Dedifferentiated amniotic fluid mesenchymal stem cell (primary cell): ENCODE data around the gene ENTPD7.
"Not testable (repeated sequence)": the region's sequence is repeated elsewhere in the genome, so short reads cannot be mapped to it uniquely, and the experiment has no call there.

Source experiments
- DNase-seq: peaks from one replicate; pipeline ENCODE4 v3.0.0-alpha.2; 2016; ENCODE audit errors: extremely low spot score

Gene ENTPD7

DNA sequence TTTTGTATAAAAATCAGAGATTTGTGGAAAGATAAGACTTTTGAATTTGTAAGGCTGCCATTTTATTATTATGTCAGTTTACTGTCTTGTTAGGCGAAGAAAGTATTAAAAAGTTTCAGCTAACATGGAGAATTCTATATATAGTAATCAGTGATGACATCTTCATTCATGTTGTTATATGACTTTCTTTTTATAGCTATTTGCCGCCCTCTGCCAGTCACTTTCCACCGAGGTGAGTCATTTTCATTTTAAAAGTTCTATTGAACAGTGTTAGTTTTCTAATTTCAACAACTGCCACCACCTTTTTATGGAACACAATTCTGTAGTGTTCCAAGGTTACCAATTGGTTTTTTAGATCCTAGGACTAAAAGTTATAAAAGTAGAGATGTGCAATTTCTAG is 84.5 kb downstream of the ENTPD7 start:
- no peak for DNase-seq

DNA sequence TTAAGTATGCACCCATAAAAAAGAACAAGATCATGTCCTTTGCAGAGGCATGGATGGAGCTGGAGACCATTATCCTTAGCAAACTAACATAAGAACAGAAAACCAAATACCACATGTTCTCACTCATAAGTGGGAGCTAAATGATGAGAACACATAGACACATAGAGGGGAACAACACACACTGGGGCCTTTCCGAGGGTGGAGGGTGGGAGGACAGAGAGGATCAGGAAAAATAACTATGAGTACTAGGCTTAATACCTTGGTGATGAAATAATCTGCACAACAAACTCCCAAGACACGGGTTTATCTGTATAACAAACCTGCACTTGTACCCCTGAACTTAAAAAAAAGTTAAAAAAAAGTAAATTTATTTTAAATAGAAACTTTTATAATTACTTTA is 86.9 kb downstream of the ENTPD7 start:
- DNase-seq = not testable (repeated sequence)

DNA sequence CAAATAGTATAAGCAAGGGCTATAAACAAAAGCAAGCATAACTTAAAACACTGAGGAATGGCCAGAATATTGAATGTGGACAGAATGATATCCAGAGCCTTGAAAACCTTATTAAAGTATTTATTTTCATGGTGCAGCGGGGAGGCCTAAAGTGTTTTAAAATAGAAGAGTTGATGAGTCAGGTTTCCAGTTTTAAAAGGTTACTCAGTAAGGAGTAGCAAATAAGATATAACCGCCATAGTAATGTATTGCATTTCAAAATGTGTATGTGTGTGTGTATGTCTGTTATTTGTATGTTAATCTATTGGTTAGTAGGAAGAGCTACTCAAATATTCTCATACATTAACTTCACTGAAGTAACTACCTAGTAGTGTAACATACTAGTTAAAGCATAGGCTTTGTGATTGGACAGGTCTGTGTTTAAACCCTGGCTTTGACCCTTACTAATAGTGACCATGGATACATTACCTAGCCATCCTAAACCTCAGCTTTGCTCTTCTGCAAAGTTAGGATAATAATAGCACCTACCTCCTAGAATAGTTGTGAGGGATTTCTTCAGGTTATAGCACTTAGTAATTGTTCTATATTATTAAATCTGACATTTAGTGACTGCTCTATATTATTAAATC is 89.6 kb downstream of the ENTPD7 start:
- no peak for DNase-seq

DNA sequence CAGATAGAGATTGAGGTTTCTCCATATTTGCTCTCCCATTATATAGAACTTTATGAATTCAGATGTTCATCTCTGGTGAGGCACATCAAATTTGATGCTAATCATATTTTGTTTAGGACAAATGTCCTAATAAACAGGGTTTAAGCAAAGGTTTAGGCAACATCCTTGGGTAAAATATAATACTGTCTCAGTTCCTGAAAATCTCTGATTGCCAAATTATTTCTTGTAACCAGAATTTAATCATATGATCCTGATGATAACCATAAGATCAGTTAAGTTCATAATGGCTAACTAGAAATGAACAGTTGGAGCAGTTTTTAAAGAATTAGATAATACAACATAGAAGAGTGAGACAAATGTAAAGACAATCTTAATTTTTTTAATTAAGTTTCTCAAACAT is 91.3 kb downstream of the ENTPD7 start:
- no peak for DNase-seq

DNA sequence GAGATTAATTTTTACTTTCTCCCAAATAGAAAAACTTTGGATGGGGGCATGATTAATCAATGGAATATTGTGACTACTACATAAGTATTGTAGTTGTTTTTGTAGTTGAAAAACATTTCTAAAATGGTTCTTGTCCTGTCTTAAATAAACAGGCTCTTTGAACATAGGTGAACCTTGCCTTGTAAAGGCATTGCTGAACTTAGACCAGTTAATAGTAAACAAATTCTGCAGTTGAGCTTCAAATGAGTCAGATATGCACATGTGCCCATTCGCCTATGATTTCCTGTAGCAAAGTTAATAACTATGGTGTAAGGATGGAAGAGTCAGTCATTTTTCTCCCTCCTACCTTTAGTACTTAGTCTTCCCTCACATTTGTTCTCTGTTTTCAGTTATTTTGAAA is 95.4 kb downstream of the ENTPD7 start:
- DNase-seq = no peak
